Activated CD4-positive, alpha-beta T cell treated with anti-CD3 and anti-CD28 coated beads for 1 hour (primary cell): ENCODE data around the gene MEGF6.

Source experiments
- DNase-seq: peaks from one replicate; pipeline ENCODE4 v3.0.0-alpha.2; 2020

Gene MEGF6, protein sequence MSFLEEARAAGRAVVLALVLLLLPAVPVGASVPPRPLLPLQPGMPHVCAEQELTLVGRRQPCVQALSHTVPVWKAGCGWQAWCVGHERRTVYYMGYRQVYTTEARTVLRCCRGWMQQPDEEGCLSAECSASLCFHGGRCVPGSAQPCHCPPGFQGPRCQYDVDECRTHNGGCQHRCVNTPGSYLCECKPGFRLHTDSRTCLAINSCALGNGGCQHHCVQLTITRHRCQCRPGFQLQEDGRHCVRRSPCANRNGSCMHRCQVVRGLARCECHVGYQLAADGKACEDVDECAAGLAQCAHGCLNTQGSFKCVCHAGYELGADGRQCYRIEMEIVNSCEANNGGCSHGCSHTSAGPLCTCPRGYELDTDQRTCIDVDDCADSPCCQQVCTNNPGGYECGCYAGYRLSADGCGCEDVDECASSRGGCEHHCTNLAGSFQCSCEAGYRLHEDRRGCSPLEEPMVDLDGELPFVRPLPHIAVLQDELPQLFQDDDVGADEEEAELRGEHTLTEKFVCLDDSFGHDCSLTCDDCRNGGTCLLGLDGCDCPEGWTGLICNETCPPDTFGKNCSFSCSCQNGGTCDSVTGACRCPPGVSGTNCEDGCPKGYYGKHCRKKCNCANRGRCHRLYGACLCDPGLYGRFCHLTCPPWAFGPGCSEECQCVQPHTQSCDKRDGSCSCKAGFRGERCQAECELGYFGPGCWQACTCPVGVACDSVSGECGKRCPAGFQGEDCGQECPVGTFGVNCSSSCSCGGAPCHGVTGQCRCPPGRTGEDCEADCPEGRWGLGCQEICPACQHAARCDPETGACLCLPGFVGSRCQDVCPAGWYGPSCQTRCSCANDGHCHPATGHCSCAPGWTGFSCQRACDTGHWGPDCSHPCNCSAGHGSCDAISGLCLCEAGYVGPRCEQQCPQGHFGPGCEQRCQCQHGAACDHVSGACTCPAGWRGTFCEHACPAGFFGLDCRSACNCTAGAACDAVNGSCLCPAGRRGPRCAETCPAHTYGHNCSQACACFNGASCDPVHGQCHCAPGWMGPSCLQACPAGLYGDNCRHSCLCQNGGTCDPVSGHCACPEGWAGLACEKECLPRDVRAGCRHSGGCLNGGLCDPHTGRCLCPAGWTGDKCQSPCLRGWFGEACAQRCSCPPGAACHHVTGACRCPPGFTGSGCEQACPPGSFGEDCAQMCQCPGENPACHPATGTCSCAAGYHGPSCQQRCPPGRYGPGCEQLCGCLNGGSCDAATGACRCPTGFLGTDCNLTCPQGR (N-terminal part only)

DNA sequence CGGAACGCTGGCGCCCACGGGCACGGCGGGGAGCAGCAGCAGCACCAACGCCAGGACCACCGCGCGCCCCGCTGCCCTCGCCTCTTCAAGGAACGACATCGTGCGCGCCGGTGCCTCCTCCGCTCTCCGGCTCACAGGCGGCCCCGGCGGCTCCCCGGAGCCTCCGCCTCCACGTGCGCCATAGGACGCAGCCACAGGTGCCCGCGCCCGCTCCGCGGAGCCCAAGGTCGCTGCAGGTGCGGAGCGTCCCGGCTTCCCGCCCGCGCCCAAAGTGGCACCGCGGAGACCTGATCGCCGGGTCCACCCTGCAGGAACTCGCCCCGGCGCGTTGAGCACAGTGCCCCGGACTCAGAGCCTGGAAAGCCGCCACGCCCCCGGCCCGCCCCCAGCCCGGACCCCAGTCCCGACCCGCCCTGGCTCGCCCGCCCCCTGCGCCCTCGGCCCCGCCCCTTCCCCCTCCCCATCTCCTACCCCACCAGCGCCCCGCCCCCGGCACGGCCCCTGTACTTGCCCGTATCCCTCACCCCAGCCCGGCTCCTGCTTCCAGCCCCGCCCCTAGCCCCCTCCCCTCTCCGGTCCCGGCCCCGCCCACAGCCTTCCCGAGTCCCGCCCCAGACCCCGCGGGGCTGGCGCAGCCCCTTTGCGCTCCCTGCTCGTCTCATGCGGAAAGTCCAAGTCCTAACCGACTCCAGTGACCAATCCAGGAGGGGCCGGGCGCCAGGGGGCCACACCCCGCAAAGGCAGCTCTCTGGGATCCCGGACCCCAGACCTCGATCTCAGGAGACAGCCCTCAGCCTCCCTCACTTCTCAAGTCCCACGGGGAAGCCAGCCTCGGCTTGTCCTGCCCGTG is at the start of gene MEGF6:
MEGF6 (minus strand) TSS at position 339 of the 850 bp plus-strand sequence; CDS start at position 99, 240 bp downstream.
- DNase-seq = peak; percentile 45

DNA sequence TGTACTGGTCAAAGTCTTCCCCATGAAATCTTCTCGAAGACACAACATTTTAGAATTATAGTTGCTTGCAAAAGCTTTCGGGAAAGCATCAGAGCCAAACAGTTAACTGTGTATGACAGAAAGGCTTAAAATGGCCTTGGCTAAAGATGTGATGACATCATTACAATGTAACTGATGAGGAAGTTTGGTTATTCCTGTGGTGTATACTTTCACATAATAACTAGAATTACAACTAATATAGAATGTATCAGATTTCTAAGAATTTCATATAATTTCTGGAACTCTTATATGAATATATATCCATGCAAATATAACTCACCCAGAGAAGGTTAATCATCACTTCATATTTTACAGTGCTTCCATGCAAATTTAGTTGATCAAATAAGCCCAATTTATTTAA is 49.4 kb upstream of the MEGF6 start:
- DNase-seq = no peak

DNA sequence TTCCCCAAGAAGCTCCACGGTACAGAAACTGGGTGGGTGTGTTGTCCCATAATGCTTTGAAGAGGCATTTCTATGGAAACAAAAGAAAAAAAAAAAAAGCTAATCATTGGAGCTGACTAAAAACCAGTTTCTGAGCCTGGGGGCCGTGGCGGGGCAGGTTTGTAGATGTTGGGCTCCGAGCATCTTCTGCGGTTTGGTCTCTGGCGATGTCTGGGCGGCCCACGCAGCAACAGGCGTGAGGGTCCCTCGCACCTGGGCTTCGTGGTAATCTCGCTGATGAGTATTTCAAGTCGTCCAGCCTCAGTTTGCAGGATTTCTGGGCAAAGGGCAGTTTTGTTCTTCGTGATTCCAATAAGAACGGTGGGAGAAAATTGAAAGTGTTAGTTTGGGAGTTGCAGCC is 47.8 kb upstream of the MEGF6 start:
- DNase-seq = no peak

DNA sequence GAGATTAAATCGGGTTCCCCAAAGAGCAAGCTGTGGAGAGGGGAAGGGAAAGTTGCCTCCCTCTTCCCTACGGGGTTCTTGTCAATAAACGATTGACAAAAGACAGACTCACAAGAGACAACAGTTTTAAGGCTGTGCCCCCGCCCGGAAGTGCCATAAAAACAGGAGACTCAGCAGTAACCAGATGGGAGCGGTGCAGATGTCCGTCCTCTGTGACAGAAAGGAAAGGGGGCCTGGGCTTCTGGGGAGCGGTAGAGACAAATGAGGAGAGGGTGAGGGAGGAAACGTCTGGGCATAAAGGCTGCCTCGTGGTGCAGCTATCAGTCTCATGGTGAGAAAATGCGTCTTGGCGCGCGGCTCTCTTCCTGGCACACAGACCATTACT is 46.9 kb upstream of the MEGF6 start:
- DNase-seq = no peak

DNA sequence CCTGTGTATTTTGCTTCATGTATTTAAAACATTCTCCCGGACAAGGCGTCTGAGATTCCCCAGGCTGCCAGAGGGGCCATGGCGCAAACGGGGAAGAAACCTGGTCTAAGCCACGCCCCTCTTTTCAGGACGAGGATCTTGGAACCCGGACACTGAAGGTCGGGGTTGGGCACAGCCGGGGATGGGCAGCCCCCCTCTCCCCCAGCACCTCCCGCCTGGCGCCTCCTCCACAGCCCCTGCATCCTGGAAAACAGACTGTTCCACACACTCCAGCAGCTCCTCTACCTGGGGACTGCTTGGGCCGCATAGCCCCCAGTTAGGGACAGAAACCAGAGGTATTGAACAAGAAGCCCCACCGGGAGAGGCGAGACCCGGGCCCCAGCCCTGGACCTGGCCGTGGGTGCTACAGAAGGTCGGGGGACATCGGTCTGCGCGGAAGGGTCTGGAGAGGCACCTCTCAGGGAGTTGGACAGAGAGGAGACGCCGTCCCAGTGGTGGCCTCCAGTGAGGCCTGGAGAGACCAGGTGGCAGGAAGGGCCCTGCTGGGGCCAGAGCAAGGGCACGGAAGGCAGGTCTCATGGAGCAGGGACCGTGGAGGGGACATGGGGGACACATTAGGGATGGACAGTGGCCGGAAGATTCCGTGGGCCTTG is 46.4 kb upstream of the MEGF6 start:
- DNase-seq = no peak

DNA sequence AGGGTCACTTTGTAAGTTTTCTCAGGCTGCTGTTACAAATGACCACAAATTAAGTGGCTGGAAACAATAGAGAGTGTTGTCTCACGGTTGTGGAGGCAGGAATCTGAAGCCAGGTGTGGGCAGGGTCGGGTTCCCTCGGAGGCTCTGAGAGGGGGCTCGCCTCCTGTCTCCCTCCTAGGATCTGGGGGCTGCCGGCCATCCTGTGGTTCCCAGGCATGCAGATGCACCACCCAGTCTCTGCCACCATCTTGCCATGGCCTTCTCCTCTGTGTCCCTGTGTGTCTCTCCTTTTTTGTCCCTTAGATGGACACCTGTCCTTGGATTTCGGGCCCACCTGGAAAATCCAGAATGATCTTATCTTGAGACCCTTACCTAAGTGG is 45.8 kb upstream of the MEGF6 start:
- DNase-seq = no peak

DNA sequence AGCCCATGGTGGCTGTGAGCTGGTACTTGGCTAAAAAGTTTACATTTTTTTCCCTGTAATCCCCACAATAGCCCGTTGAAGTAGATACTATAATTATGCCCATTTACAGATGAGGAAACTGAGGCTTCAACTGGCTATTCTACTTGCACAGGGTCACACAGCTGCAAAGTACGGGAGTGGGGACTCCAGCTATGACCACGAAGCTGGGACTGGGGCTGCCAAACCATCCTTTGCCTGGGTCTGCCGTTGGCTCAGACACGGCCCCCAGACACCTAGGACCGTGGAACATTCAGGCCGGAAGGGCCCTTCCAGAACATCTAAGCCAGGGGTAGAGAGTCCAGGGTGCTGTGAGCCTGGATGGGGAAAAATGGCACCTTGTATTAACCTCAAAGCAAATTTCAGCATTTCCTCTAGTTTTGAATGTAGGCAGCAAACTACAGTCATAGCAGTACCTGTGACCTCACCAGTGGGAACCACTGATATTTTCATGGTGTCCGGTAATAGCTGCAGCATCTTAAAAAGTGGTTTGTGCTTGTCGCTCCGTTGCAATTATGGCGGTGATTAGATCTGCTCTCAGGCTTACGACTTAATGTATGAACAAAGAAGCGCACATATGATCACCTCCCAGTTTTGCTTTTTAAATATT is 45.3 kb upstream of the MEGF6 start:
- no peak for DNase-seq

DNA sequence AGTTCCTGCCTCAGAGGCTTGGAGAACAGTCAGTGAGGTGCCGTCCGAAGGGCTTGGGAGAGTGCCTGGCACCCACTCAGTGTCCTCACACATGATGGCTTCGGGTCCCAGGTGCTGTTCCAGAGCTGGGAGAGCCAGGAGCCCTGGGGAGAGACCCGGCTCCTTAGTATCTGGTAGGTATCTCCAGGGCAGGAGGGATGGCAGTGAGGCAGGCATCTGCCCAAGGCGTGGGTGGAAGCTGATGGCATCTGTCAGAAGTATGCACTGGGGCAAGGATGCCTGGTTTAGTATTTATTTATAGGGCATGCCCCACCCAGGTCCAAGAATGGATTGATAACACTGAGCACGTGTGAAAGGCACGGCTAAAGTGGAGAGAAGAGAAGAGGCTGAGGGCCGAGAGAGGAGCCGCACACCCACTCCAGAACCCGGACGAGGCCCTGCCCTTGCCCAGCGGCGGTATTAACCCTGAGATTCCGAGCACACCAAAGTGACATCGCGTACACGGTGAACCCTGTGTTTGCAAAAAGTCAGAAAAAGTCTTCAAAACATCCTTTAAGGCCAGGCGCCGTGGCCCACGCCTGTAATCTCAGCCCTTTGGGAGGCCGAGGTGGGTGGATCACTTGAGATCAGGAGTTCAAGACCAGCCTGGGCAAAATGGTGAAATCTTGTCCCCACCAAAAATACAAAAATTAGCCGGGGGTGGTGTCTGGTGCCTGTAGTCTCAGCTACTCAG is 43.4 kb upstream of the MEGF6 start:
- no peak for DNase-seq

DNA sequence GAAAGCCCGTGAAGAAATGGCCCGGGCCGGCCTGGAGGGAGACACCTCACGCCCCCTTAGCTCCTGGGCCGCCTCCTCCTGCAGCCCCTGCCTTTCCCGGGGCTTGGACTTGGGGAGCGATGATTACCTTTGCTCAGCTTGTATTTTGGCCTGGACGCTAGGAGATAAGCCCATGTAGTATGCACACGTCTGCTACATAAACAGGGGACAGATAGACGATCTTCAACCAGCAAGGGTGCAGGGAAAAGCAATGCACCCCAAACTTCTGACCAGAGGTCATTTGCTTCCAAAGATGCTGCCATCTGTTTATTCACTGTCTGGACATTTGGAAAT is 41.9 kb upstream of the MEGF6 start:
- no peak for DNase-seq

DNA sequence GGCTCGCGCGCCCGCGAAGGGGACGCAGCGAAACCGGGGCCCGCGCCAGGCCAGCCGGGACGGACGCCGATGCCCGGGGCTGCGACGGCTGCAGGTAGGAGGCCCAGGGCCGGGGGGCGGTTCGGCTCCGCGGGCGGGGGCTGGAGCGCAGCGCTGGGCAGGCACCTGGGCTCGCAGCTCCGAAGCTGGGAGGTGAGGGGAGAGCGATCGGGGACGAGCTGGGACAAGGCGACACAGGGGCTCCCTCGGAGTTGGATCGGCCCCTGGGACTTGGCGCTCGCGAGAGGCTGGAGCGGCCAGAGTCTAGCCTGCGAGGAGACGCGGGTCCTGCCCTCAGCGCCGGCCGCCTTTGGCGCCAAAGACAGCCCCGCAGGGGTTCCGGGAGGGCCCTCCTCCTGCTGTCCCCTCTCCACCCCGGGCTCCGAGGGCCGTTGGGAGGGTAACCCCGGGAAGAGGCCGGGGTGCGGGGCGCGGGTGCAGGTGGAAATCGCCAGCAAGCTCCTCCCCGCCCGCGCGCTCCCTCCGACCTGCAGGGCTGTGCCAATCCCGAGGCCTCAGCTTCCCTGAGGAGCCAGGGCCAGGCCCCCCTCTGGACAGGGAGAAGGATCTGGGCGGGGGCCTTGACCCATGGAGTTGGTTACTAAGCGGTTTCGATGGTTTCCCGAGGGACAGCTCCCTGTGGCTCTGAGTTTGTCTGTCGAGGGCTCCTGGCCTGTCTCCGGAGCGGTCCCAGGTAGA is 41.4 kb upstream of the MEGF6 start:
- no peak for DNase-seq

DNA sequence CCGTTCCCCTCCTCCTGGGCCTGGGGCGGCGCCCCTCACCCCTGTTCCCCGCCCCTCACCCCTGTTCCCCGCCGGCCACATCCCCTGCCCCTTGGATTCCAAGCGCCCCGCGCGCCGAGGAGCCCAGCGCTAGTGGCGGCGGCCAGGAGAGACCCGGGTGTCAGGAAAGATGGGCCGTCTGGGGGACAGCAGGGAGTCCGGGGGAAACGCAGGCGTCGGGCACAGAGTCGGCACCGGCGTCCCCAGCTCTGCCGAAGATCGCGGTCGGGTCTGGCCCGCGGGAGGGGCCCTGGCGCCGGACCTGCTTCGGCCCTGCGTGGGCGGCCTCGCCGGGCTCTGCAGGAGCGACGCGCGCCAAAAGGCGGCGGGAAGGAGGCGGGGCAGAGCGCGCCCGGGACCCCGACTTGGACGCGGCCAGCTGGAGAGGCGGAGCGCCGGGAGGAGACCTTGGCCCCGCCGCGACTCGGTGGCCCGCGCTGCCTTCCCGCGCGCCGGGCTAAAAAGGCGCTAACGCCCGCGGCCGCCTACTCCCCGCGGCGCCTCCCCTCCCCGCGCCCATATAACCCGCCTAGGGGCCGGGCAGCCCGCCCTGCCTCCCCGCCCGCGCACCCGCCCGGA is 40.7 kb upstream of the MEGF6 start, which contains the start of gene TP73:
TP73 (plus strand) TSS at position 587 of the 618 bp plus-strand sequence. CDS start 29,850 bp downstream, outside the sequence.
- no peak for DNase-seq

DNA sequence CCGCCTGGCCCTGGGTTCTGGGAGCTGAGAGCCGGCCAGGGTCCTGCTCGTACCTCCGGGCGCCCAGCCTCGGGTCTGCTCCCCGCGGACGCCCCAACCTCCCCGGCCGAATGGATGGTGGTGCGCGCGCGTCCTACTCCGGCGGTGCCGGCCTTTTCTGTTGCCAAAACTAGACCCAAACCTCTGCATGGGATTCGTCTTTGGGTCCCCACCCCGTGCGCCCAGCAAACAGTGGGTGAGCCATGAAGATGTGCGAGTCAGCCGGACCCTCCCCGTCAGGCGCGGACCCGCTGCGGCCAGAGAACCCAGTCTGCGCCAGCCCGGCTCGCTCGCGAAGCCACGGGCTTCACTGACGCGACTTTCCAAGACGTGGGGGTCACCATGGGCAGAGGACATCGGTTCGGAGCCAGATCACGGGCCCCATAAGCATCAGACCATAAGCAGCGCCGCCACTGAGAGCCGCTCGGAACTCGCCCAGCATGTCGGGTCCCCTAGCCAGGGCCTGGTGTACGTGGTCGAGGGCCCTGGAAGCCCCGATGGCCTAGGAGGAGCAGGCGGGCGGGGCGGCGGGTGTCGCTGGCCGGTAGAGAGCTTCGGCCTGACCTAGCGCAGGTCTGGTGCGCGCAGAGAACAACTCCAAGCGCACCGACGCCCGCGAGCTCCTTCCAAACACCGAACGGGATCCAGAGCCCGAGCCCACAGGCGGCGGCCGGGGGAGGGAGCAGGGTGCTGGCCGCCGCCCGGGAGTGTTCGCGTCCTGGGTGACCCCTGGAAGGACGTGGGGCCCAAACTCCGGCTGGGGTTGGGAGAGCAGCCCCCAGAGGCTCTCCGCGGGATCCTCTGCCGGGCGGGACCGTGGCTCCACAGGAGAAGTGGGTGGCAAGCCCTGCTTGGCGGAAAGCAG is 40.0 kb upstream of the MEGF6 start:
- DNase-seq = no peak

DNA sequence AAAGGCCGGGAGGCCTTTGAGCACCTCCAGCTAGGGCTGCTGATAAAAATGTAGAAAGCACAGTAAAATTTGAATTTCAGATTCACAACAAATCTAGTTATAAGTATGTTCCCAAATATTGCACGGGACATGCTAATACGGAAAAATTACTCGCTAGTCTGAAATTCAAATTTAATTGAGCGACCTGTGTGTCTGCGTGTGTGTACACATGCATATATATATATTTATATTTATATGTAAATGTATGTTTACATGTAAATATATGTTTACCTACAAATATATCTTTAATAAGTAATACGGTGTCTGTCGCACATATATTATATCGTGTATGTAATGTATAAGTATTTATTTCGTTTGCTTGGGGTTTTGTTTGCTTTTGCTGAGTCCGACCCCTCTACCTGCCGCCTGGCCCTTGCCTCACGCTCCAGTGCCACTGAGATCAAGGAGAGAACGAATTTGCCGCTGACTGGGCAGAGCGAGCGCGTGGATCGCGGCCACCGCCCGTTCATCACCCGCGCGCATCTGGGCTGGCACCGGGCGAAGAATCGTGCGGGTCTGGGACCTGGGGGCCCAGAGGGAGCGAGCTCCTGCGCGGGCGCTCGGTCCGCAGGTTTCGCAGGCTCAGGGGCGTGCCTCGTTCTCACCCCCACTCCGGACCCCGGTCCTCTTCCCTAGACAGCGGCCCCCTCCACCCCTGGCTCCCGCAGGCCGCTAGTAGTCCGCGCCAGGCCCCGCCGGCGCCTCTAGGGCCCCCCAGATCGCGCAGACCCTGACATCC is 39.1 kb upstream of the MEGF6 start:
- no peak for DNase-seq

DNA sequence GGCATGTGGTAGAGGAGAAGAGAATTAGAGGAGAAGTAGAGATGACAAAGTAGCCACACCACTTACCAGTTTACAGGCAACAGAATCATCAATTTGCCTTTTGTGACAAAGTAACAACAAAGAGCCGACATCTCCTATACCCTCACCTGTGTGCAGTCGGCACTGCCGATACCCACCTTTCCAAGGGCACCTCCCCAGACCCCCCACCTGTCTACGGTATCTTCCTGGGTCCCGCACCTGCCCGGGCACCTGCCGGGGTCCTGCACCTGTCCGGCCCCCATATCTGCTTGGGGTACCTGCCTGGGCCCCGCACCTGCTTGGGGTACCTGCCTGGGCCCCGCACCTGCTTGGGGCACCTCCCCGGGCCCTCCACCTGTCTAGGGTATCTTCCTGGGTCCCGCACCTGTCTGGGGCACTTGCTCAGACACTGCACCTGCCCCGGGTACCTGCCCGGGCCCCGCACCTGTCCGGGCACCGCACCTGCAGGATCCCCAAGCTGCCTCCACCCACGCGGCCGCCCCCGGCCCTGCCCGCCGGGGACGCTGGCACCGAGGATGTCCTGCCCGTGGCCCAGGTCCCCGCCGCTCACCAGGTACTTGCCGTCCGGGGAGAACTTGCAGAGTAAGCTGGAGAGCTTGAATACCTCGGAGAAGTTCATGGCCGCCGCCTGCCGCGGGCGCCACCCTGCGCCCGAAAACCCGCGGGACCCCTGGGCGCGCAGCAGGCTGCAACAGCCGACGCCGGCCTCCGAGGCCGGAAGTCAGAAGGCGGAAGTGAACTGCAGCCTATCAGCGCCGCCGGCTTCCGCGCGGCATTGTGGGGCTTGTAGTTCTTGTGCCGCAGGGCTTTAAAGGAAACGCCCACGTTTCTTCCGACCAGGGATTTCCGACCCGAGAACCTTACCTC is 38.3 kb upstream of the MEGF6 start, which contains the start of gene WRAP73:
WRAP73 (minus strand) TSS at position 762 of the 906 bp plus-strand sequence; CDS start at position 658, 104 bp downstream.
- DNase-seq = peak; percentile 84

DNA sequence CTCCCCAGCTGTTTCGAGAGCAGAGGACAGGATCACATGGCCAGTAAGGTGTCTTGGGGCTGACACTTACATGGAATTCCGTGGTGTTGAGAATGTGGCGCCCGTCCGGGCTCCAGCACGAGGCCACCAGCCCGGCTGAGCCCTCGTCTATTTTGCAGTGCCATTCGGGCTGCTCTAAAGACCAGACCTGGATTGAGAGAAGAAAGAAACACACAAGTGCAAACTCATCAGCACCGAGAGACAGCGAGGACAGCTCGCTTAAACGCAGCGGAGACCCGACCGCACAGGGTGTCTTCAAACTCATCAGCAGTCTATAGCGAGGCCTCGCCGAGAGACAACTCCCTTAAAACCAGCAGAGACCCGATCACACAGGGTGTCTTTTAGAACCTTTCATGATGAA is 35.3 kb upstream of the MEGF6 start:
- no peak for DNase-seq
